K562 (cell line): ENCODE measurements around the gene UBE2H. TPM values are rescaled to one million over a fixed set of nuclear protein-coding genes. Genes with fewer than 3 reads are reported as not detected.

Experiments
- CBX8 ChIP-seq: fragments of 200-600 bp; sonication (generic); IDR thresholded peaks from 2 replicates; pipeline ENCODE4 v1.6.1; 2012; ENCODE audit warnings: borderline replicate concordance, mixed run types, low read depth, mild to moderate bottlenecking, moderate library complexity, mixed read lengths, low read length, control low read depth, inconsistent platforms; ENCODE audit not compliant: poor library complexity, severe bottlenecking; ENCODE audit errors: extremely low read depth
- CC2D1A ChIP-seq: fragments of 450-650 bp; IDR thresholded peaks from 2 replicates; pipeline ENCODE4 v1.6.1; 2017; ENCODE audit warnings: mild to moderate bottlenecking
- CREB1 ChIP-seq, 2 experiments: sonication (generic) in 1 of 2; formaldehyde crosslinking in 1 of 2; IDR thresholded peaks; 2 replicates each; pipeline versions ENCODE4 v1.6.1 to v1.8.0; 2012 to 2022; ENCODE audit warnings: inconsistent platforms in 1 of 2, mild to moderate bottlenecking in 1 of 2, missing genetic modification reagents in 1 of 2, moderate library complexity in 1 of 2
- FOSL1 ChIP-seq: fragments of 200-800 bp; sonication (Bioruptor generic); conservative IDR thresholded peaks from 2 replicates; pipeline ENCODE4 v1.6.1; 2016; ENCODE audit warnings: missing genetic modification characterization, missing compliant biosample characterization
- HOXB6 ChIP-seq: fragments of 250-450 bp; sonication (Bioruptor Pico); IDR thresholded peaks from 2 replicates; pipeline ENCODE4 v1.5.1; 2022; ENCODE audit warnings: mild to moderate bottlenecking, borderline replicate concordance
- NEUROD1 ChIP-seq: fragments of 150-350 bp; IDR thresholded peaks from 2 replicates; pipeline ENCODE4 v1.6.1; 2014; ENCODE audit warnings: borderline replicate concordance, low read length, low read depth; ENCODE audit not compliant: partially characterized antibody
- RB1 ChIP-seq: fragments of 450-650 bp; IDR thresholded peaks from 2 replicates; pipeline ENCODE4 v1.6.1; 2017; ENCODE audit warnings: low read depth, mild to moderate bottlenecking
- TAF9B ChIP-seq: fragments of 450-650 bp; IDR thresholded peaks from 2 replicates; pipeline ENCODE4 v1.6.1; 2018; ENCODE audit warnings: mild to moderate bottlenecking; ENCODE audit not compliant: partially characterized antibody
- TBP ChIP-seq: optimal IDR thresholded peaks from 2 replicates; pipeline ENCODE3; 2011; ENCODE audit warnings: low read depth, low read length, improper control_type of control experiment
- ZBTB12 ChIP-seq: fragments of 250-450 bp; sonication (Bioruptor Pico); IDR thresholded peaks from 2 replicates; pipeline ENCODE4 v1.4.0; 2020
- ZC3H11A ChIP-seq: IDR thresholded peaks from 2 replicates; pipeline ENCODE4 v1.6.1; 2012; ENCODE audit warnings: low read depth, low read length, improper control_type of control experiment
- ZC3H4 ChIP-seq: sonication (generic); formaldehyde crosslinking; IDR thresholded peaks from 2 replicates; pipeline ENCODE4 v1.9.0; 2021; ENCODE audit warnings: missing genetic modification reagents, borderline replicate concordance
- ZFP1 ChIP-seq: fragments of 450-650 bp; formaldehyde crosslinking; IDR thresholded peaks from 2 replicates; pipeline ENCODE4 v1.4.0; 2020; ENCODE audit warnings: mild to moderate bottlenecking, mixed read lengths
- ZNF175 ChIP-seq: fragments of 200-800 bp; sonication (Bioruptor generic); IDR thresholded peaks from 2 replicates; pipeline ENCODE4 v1.6.1; 2016; ENCODE audit warnings: low read depth, mild to moderate bottlenecking, missing genetic modification characterization, missing compliant biosample characterization
- ZNF318 ChIP-seq, 2 experiments: fragments of 450-650 bp; IDR thresholded peaks; 2 replicates each; pipeline ENCODE4 v1.6.1; 2016; ENCODE audit warnings: mild to moderate bottlenecking in 2 of 2, borderline replicate concordance in 1 of 2, low read depth in 1 of 2, moderate library complexity in 1 of 2
- polyA plus RNA-seq, 8 experiments: library from polyadenylated mRNA; depleted of rRNA in 4 of 8; stranded (reverse) in 5 of 8; unstranded in 3 of 8; fragments of >200 nt; fragmentation: Nextera tagmentation in 2 of 8; fragmentation: Illumina TruSeq in 1 of 8; extraction: Ambion mirVana in 2 of 8; extraction: Trizol in 1 of 8; gene quantifications; 2 replicates each; pipeline versions ENCODE4 v1.2.1 to v1.2.3, GENCODE V29; 2011 to 2014; ENCODE audit warnings: inconsistent platforms in 1 of 8, missing spikeins in 1 of 8
- total RNA-seq, 7 experiments: library from RNA; depleted of rRNA in 6 of 7; stranded (reverse); fragments of >200 nt in 6 of 7; fragmentation: Illumina TruSeq in 2 of 7; extraction: Trizol in 2 of 7; gene quantifications; 2 replicates each; pipeline versions ENCODE4 v1.2.1 to v1.2.3, GENCODE V29; 2011 to 2021; ENCODE audit warnings: low replicate concordance in 1 of 7
- TF ChIP-seq, protein P1 (sequence below): fragments of 450-650 bp; conservative IDR thresholded peaks from 2 replicates; pipeline ENCODE4 v1.6.1; 2016; ENCODE audit warnings: missing genetic modification characterization, low read depth, mild to moderate bottlenecking, missing compliant biosample characterization, moderate library complexity

The UBE2H gene
- total and polyA plus RNA-seq, 9 of the 15 experiments (the other 6 are each of a cell fraction or from before 2014, with no cell fraction given), result 6.3 to 33.0 (median 13.3) TPM

- TF ChIP-seq TBP (no peak), NEUROD1 (no peak), ZC3H11A (no peak), HOXB6 (CRISPR knock-in tag) (no peak), ZC3H4 (CRISPR knock-in tag) (no peak), ZNF318 (IDR thresholded peaks at IDR 0.05; ENCODE audit: borderline replicate concordance in 1 of 2, low read depth in 1 of 2) (0 out of 4 replicates have a peak, but pooled peaks of 1 of the 2 experiments have one; percentile 13), ZFP1 (CRISPR knock-in tag) (no peak), RB1 (no peak), TAF9B (no peak), CC2D1A (no peak), FOSL1 (no peak), ZNF175 (CRISPR knock-in tag) (no peak), CBX8 (no peak), ZBTB12 (CRISPR knock-in tag) (no peak), CREB1 (IDR thresholded peaks at IDR 0.05) (no peak), CREB1 (CRISPR knock-in tag; IDR thresholded peaks at IDR 0.05) (no peak)
- TF ChIP-seq, protein P1, sequence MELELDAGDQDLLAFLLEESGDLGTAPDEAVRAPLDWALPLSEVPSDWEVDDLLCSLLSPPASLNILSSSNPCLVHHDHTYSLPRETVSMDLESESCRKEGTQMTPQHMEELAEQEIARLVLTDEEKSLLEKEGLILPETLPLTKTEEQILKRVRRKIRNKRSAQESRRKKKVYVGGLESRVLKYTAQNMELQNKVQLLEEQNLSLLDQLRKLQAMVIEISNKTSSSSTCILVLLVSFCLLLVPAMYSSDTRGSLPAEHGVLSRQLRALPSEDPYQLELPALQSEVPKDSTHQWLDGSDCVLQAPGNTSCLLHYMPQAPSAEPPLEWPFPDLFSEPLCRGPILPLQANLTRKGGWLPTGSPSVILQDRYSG (tag), result 0 out of 2 replicates have a peak, but pooled peaks have one; percentile 61
Observed at GRCh38 chr7:129877146-129877792, 75.5 kb downstream of the UBE2H start (continued).
